ENCODE data around the gene IL25.

Gene IL25

DNA sequence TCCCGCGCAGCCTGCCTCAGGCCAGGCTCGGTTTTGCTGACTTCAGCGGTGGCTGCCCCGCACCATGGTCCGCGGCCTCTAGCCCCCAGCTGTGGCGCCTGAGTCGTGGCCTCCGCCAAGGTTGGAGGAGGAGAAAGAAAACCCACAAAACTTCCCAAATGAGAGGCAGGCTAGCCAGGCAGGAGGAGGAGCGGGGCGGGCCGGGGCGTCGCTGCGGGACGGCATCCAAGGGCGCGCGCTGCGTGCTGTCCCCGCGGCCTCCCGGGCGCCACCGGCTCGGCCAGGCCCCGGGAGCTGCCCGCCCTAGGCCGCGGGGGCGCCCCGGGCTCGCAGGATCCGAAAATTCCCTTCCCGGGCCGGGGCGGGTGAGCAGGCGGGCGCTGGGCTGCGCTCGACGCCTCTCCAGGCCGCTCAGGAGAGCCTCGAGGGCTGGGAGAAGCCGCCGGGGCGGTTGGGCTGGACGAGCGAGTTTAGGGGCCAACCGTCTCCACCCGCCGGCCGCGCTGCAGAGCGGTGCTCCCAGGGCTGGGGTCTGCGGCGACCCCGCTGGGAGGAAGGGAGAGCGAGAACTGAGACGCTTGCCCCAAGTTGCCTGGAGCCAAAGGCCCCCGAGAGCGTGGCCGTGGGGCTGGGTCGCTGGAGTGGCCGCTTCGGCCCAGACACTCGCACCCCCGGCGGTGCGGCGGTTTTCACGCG, 7.4 kb upstream of the IL25 start, which contains the start of gene EFS:
Gene EFS, minus strand, starts transcription at position 137 of the 696 bp plus-strand sequence. CDS start 147 bp downstream, outside the sequence.
- no peak for TF ChIP-seq ZBTB7A (IDR thresholded peaks at IDR 0.05; ENCODE audit: low read depth)
- TF ChIP-seq, protein P1, sequence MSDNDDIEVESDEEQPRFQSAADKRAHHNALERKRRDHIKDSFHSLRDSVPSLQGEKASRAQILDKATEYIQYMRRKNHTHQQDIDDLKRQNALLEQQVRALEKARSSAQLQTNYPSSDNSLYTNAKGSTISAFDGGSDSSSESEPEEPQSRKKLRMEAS (IDR thresholded peaks at IDR 0.05): no peak
- TF ChIP-seq FOXM1 (IDR thresholded peaks at IDR 0.05; ENCODE audit: borderline replicate concordance, low read depth): no peak
- TF ChIP-seq, protein P2, sequence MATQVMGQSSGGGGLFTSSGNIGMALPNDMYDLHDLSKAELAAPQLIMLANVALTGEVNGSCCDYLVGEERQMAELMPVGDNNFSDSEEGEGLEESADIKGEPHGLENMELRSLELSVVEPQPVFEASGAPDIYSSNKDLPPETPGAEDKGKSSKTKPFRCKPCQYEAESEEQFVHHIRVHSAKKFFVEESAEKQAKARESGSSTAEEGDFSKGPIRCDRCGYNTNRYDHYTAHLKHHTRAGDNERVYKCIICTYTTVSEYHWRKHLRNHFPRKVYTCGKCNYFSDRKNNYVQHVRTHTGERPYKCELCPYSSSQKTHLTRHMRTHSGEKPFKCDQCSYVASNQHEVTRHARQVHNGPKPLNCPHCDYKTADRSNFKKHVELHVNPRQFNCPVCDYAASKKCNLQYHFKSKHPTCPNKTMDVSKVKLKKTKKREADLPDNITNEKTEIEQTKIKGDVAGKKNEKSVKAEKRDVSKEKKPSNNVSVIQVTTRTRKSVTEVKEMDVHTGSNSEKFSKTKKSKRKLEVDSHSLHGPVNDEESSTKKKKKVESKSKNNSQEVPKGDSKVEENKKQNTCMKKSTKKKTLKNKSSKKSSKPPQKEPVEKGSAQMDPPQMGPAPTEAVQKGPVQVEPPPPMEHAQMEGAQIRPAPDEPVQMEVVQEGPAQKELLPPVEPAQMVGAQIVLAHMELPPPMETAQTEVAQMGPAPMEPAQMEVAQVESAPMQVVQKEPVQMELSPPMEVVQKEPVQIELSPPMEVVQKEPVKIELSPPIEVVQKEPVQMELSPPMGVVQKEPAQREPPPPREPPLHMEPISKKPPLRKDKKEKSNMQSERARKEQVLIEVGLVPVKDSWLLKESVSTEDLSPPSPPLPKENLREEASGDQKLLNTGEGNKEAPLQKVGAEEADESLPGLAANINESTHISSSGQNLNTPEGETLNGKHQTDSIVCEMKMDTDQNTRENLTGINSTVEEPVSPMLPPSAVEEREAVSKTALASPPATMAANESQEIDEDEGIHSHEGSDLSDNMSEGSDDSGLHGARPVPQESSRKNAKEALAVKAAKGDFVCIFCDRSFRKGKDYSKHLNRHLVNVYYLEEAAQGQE (IDR thresholded peaks at IDR 0.05; ENCODE audit: low read depth): no peak
- no peak for TF ChIP-seq RAD21 (IDR thresholded peaks at IDR 0.05; ENCODE audit: low read depth)
- no peak for TF ChIP-seq YY1 (IDR thresholded peaks at IDR 0.05; ENCODE audit: low read depth)
- TF ChIP-seq TEAD4 (IDR thresholded peaks at IDR 0.05): no peak
- TF ChIP-seq, protein P3, sequence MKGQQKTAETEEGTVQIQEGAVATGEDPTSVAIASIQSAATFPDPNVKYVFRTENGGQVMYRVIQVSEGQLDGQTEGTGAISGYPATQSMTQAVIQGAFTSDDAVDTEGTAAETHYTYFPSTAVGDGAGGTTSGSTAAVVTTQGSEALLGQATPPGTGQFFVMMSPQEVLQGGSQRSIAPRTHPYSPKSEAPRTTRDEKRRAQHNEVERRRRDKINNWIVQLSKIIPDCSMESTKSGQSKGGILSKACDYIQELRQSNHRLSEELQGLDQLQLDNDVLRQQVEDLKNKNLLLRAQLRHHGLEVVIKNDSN (IDR thresholded peaks at IDR 0.05): no peak
- TF ChIP-seq EGR1 (IDR thresholded peaks at IDR 0.05): no peak
- no peak for TF ChIP-seq EP300 (IDR thresholded peaks at IDR 0.05; ENCODE audit: borderline replicate concordance)
- no peak for TF ChIP-seq CEBPB (IDR thresholded peaks at IDR 0.05)
- TF ChIP-seq TAF1 (IDR thresholded peaks at IDR 0.05; ENCODE audit: low read depth): no peak
- no peak for TF ChIP-seq TCF12 (IDR thresholded peaks at IDR 0.05; ENCODE audit: low read depth)
- TF ChIP-seq CREB1 (IDR thresholded peaks at IDR 0.05; ENCODE audit: low read depth): no peak
- no peak for TF ChIP-seq NFIC (IDR thresholded peaks at IDR 0.05)

DNA sequence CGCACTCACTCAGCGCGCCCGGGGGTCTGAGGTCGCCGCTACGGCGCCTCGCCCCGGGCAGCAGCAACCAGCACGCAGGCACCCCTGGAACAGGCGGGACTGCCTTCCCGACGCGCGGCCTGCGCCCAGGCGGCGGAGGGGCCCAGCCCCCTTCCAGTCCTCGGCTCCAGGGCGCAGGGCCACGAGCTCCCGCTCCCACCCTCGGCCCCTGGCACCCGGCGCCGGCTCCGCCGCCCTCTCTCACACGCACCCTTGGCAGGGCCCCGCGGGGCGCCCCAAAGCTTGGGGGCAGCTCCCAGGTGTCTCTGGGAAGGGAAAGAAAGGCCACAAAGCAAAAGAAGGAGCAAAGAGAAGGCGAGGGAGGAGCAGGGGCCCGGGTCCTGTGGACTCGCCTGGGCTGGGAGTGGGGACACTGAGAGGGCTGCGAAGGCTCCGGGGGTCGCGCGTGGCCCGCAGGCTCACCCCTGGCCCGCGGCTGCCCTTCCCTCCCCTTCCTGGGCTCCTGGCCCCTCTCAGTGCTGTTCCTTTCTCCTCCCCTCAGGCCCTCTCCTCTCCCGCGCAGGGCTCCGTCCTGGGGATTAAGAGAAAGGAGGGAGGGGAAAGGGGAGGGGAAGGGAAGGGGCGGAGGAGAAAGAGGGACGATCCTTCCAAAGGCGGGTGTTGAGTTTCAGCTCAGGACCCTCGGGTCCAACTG, 6.7 kb upstream of the IL25 start:
- TF ChIP-seq, protein P3 (IDR thresholded peaks at IDR 0.05): no peak
- TF ChIP-seq, protein P2 (IDR thresholded peaks at IDR 0.05; ENCODE audit: low read depth): no peak
- TF ChIP-seq TCF12 (IDR thresholded peaks at IDR 0.05; ENCODE audit: low read depth): no peak
- TF ChIP-seq CEBPB (IDR thresholded peaks at IDR 0.05): no peak
- no peak for TF ChIP-seq ZBTB7A (IDR thresholded peaks at IDR 0.05; ENCODE audit: low read depth)
- TF ChIP-seq TEAD4 (IDR thresholded peaks at IDR 0.05): no peak
- no peak for TF ChIP-seq YY1 (IDR thresholded peaks at IDR 0.05; ENCODE audit: low read depth)
- no peak for TF ChIP-seq EGR1 (IDR thresholded peaks at IDR 0.05)
- TF ChIP-seq, protein P1 (IDR thresholded peaks at IDR 0.05): no peak
- no peak for TF ChIP-seq CREB1 (IDR thresholded peaks at IDR 0.05; ENCODE audit: low read depth)
- TF ChIP-seq NFIC (IDR thresholded peaks at IDR 0.05): no peak

DNA sequence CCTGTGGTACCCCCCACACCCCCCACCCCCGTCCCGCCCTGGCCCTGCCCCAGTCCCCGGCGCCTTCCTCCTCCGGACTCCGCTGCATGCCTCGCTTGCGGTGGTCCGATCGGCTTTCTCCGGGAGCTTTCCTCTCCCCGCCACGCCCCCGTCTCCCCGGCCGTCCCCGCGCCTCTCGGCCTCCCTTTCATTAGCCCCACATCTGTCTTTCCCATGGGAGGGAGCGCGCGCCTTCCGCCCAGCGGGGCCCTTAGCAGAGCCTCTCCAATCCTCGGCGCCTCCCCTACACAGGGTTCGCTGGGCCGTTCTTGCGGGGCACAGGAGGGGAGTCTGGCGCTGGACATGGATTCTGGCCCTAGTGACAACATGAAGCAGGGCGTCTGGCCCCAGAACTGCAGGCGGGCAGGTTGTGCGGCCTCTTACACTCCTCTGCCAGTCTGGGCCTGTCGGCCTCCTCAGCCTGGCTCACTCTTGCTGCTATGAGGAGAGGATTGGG, 6.1 kb upstream of the IL25 start:
- no peak for TF ChIP-seq EP300 (IDR thresholded peaks at IDR 0.05; ENCODE audit: borderline replicate concordance)
- TF ChIP-seq EGR1 (IDR thresholded peaks at IDR 0.05): no peak
- TF ChIP-seq ZBTB7A (IDR thresholded peaks at IDR 0.05; ENCODE audit: low read depth): no peak
- no peak for TF ChIP-seq NFIC (IDR thresholded peaks at IDR 0.05)

DNA sequence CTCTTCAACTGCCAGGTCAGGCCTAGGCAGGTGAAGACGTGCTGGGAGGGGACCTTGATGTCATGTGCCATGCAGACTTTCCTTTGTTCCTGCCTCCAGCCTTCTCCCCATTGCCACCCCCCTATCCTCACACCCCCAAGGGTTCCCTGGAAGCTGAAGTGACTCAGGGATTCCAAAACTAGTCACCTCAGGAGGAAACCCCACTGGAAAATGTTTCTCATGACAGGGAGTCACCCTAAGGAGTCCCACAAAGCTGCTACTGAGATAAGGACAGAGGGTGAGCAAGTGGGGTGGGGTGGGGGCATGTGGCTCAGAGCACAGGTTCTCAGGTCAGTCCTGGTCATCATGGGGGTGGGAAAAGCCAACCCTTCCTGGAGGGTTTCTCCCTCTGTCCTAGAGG, 2.4 kb upstream of the IL25 start:
- TF ChIP-seq TAF1 (IDR thresholded peaks at IDR 0.05; ENCODE audit: low read depth) (no peak), CEBPB (IDR thresholded peaks at IDR 0.05) (no peak), CREB1 (IDR thresholded peaks at IDR 0.05; ENCODE audit: low read depth) (no peak), EGR1 (IDR thresholded peaks at IDR 0.05) (no peak), EP300 (IDR thresholded peaks at IDR 0.05; ENCODE audit: borderline replicate concordance) (no peak), ZBTB7A (IDR thresholded peaks at IDR 0.05; ENCODE audit: low read depth) (no peak), TEAD4 (IDR thresholded peaks at IDR 0.05) (no peak), YY1 (IDR thresholded peaks at IDR 0.05; ENCODE audit: low read depth) (no peak)

DNA sequence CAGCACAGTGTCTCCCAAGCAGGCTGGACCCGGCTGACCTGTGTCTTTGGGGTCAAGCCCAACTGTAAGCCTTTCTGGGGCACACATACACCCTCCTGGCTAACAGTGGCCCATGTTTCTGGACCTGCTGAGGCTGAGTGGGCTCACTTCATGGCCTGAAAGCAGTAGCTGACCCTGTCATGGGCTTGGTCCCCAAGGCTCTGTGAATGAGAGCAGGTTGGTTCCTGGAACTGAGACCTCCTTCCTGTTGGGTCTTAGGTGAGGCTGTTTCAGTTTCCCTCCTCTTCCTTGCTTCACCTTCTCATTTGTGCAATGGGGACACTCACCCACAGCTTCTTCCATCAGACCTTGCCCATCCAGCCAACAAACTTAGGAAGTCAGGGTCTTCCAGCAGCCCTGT, 744 bp upstream of the IL25 start:
- TF ChIP-seq EP300 (IDR thresholded peaks at IDR 0.05; ENCODE audit: borderline replicate concordance): no peak
- TF ChIP-seq TAF1 (IDR thresholded peaks at IDR 0.05; ENCODE audit: low read depth): no peak
- no peak for TF ChIP-seq TCF12 (IDR thresholded peaks at IDR 0.05; ENCODE audit: low read depth)
- TF ChIP-seq, protein P2 (IDR thresholded peaks at IDR 0.05; ENCODE audit: low read depth): no peak
